ENCODE data around the gene RAD18. TPM values are rescaled to one million over a fixed set of nuclear protein-coding genes. Genes with fewer than 3 reads are reported as not detected.

Gene RAD18
- total RNA-seq, 2 experiments from 2014 or later: 39.9 to 44.8 TPM

DNA sequence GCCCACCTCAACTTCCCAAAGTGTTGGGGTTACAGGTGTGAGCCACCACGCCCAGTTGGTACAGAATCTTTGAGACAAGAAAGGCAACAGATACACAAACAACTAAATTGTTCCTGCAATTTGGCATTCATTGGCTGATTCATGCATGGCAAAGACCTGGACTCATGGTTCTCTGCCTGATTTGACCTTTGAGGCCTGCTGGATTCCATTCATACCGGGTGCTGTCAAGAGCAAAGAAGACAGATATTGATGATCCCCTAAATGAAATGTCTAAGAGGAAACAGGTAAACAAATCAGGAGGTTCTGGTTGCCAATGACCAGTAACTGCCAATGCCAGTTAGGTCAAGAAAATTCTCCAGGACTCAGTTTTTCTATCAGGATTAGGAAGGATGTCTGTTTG, 43.9 kb upstream of the RAD18 start:
- Histone ChIP-seq H4K20me1 (ENCODE audit: insufficient read depth, low read length) (no peaks in the 10 kb centered on the region), H3K9me3 (ENCODE audit: low read length) (no peaks in the 10 kb centered on the region), H3K4me2 (ENCODE audit: low read length) (no peak overlapping the region), H3K4me3 (ENCODE audit: low read depth, low read length, poor library complexity, severe bottlenecking) (no peak overlapping the region), H3K27ac (ENCODE audit: low read depth, low read length, poor library complexity, severe bottlenecking) (no peak overlapping the region), H3K79me2 (ENCODE audit: insufficient read depth, low read depth, low read length) (no peaks in the 10 kb centered on the region), H2AFZ (ENCODE audit: low read length) (no peak overlapping the region), H3K4me1 (ENCODE audit: insufficient read depth, low read length, poor library complexity, severe bottlenecking) (no peaks in the 10 kb centered on the region), H3K36me3 (ENCODE audit: insufficient read depth, low read length) (no peaks in the 10 kb centered on the region), H3K9me2 (ENCODE audit: insufficient read depth, low read length) (no peaks in the 10 kb centered on the region)
- TF ChIP-seq EZH2phosphoT487 (IDR thresholded peaks at IDR 0.05; ENCODE audit: borderline replicate concordance, low read depth, low read length): no peak
- TF ChIP-seq, protein P1, sequence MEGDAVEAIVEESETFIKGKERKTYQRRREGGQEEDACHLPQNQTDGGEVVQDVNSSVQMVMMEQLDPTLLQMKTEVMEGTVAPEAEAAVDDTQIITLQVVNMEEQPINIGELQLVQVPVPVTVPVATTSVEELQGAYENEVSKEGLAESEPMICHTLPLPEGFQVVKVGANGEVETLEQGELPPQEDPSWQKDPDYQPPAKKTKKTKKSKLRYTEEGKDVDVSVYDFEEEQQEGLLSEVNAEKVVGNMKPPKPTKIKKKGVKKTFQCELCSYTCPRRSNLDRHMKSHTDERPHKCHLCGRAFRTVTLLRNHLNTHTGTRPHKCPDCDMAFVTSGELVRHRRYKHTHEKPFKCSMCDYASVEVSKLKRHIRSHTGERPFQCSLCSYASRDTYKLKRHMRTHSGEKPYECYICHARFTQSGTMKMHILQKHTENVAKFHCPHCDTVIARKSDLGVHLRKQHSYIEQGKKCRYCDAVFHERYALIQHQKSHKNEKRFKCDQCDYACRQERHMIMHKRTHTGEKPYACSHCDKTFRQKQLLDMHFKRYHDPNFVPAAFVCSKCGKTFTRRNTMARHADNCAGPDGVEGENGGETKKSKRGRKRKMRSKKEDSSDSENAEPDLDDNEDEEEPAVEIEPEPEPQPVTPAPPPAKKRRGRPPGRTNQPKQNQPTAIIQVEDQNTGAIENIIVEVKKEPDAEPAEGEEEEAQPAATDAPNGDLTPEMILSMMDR (conservative IDR thresholded peaks at IDR 0.05; ENCODE audit: low read length): no peak
- DNase-seq (ENCODE audit: low spot score): no peak
- CTCF ChIA-PET (ENCODE audit: unreplicated experiment): no interaction called here
- POLR2A ChIA-PET: interaction anchor here (0.6 kb wide), 1 partner anchor 1895 kb away, joined by 3 read pairs; no protein-coding TSS in a partner anchor
- BruUV-seq (replicated peaks): no TSS peak
- intact Hi-C loops (cut with micrococcal nuclease; ENCODE audit: unreplicated experiment): no loop called here

DNA sequence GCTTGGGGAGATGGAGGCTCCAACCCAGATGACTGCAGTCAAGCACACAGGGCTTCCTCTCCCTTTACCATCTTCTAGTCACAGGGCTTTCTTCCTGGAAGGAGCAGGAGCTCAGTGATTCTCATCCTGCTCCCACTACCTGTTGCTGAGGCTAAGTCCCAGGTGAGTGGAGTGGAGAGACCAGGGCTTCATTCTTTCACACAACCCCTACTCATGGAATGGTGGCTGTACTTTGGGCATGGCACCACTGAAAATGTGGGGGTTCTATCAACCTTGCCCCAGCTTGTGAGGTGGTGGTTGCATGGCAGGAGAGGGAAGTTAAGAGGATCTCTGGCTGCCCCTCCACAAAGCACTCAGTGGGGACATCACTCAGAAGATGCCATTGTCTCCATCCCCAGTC, 36.8 kb upstream of the RAD18 start:
- no peaks in the 10 kb centered on the region for H3K9me2 ChIP-seq (ENCODE audit: insufficient read depth, low read length)
- H3K9me3 ChIP-seq (ENCODE audit: low read length): no peaks in the 10 kb centered on the region
- H2AFZ ChIP-seq (ENCODE audit: low read length): no peak overlapping the region
- H3K4me1 ChIP-seq (ENCODE audit: insufficient read depth, low read length, poor library complexity, severe bottlenecking): no peaks in the 10 kb centered on the region
- no peaks in the 10 kb centered on the region for H3K79me2 ChIP-seq (ENCODE audit: insufficient read depth, low read depth, low read length)
- ChIA-PET CTCF (ENCODE audit: unreplicated experiment) (no interaction called here), POLR2A (no interaction called here)
- no peaks in the 10 kb centered on the region for H3K36me3 ChIP-seq (ENCODE audit: insufficient read depth, low read length)
- no peaks in the 10 kb centered on the region for H4K20me1 ChIP-seq (ENCODE audit: insufficient read depth, low read length)
- no peak overlapping the region for H3K4me3 ChIP-seq (ENCODE audit: low read depth, low read length, poor library complexity, severe bottlenecking)
- H3K27ac ChIP-seq (ENCODE audit: low read depth, low read length, poor library complexity, severe bottlenecking): no peak overlapping the region
- intact Hi-C loops (cut with micrococcal nuclease; ENCODE audit: unreplicated experiment): no loop called here
- H3K4me2 ChIP-seq (ENCODE audit: low read length): no peak overlapping the region
- TF ChIP-seq, protein P1 (conservative IDR thresholded peaks at IDR 0.05; ENCODE audit: low read length): no peak
- no peak for TF ChIP-seq EZH2phosphoT487 (IDR thresholded peaks at IDR 0.05; ENCODE audit: borderline replicate concordance, low read depth, low read length)
- BruUV-seq (replicated peaks): no TSS peak
- DNase-seq (ENCODE audit: low spot score): no peak

DNA sequence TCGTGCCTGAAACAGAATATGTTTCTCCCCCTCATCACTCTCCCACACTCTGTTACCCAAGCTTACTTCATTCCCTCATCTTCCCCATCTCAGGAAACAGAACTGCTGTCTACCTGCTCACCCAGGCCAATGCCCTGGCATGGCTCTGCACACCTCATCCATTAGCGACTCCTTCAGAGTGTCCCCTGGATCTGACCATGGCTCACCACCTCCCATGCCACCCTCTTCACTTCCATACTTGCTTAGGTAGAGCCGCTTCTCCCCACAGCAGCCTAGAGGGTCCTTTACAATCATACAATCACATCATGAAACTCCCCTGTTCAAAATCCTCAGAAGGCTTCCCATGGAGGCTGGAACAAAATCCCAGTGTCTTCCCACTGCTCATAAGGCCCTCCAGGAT, 33.9 kb upstream of the RAD18 start:
- Histone ChIP-seq H2AFZ (ENCODE audit: low read length) (no peak overlapping the region), H3K9me3 (ENCODE audit: low read length) (no peaks in the 10 kb centered on the region), H4K20me1 (ENCODE audit: insufficient read depth, low read length) (no peaks in the 10 kb centered on the region), H3K4me2 (ENCODE audit: low read length) (no peak overlapping the region), H3K4me1 (ENCODE audit: insufficient read depth, low read length, poor library complexity, severe bottlenecking) (no peaks in the 10 kb centered on the region), H3K79me2 (ENCODE audit: insufficient read depth, low read depth, low read length) (no peaks in the 10 kb centered on the region), H3K4me3 (ENCODE audit: low read depth, low read length, poor library complexity, severe bottlenecking) (no peak overlapping the region), H3K27ac (ENCODE audit: low read depth, low read length, poor library complexity, severe bottlenecking) (no peak overlapping the region), H3K9me2 (ENCODE audit: insufficient read depth, low read length) (no peaks in the 10 kb centered on the region), H3K36me3 (ENCODE audit: insufficient read depth, low read length) (no peaks in the 10 kb centered on the region)
- no TSS peak for BruUV-seq (replicated peaks)
- TF ChIP-seq, protein P1 (conservative IDR thresholded peaks at IDR 0.05; ENCODE audit: low read length): no peak
- no peak for TF ChIP-seq EZH2phosphoT487 (IDR thresholded peaks at IDR 0.05; ENCODE audit: borderline replicate concordance, low read depth, low read length)
- POLR2A ChIA-PET: interaction anchor here (1.7 kb wide), 1 partner anchor 10 kb away, joined by 7 read pairs; no protein-coding TSS in a partner anchor
- CTCF ChIA-PET (ENCODE audit: unreplicated experiment): no interaction called here
- intact Hi-C loops (cut with micrococcal nuclease; ENCODE audit: unreplicated experiment): no loop called here
- no peak for DNase-seq (ENCODE audit: low spot score)
